GM18858 (cell line): ENCODE data around the gene NME7.
"Not testable (repeated sequence)": the region's sequence is repeated elsewhere in the genome, so short reads cannot be mapped to it uniquely, and the experiment has no call there.

Experiments
- ATAC-seq: cut with Tn5 transposase; IDR thresholded peaks from one replicate; pipeline ENCODE4 v1.9.1; 2021; ENCODE audit not compliant: unreplicated experiment

NME7 gene

GRCh38 chr1:169240449-169241232, 127.0 kb downstream of the NME7 start:
- ATAC-seq, result no peak

- no peak for ATAC-seq
Measured at GRCh38 chr1:169236880-169237279, 130.7 kb downstream of the NME7 start.

DNA sequence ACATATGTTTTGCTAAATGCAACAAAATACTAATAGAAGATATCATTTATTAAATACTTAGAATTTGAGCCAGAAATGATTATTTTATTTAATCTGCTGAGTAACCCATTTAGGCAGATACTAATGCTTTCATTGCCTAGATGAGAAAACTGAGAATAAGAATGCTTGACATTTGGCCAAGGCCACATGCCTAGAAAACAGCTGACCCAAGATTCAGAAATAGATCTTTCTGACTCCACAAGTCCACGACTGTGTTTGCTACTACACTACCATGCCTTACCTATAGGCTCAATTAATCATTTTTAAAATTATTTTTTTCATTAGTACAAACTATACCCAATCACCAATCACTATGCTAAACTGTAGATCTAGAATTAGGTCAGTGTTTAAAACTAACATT, 131.5 kb downstream of the NME7 start:
- ATAC-seq, result no peak

DNA sequence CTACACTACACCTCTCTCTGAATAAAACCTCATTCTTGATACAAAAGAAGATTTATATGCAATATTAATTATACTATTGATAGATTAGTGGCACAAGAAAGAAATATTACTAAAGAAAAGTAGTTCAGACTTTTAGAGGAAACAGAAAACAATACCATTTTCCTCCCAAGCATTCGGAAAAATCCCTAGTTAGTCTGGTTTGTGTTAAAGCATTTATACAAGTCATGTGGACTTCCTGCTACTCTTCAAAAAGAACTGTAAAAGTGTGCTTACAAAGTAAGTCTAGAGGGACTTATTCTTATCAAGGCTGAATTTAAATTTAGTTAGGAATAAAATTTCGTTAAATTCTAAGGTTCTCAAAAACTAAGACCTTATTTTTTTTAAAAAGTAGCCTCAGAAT, 132.0 kb downstream of the NME7 start:
- no peak for ATAC-seq

GRCh38 chr1:169234780-169235179, 132.8 kb downstream of the NME7 start:
- ATAC-seq, result no peak

- ATAC-seq, result no peak
Measured at GRCh38 chr1:169217636-169218035, 150.0 kb downstream of the NME7 start.

DNA sequence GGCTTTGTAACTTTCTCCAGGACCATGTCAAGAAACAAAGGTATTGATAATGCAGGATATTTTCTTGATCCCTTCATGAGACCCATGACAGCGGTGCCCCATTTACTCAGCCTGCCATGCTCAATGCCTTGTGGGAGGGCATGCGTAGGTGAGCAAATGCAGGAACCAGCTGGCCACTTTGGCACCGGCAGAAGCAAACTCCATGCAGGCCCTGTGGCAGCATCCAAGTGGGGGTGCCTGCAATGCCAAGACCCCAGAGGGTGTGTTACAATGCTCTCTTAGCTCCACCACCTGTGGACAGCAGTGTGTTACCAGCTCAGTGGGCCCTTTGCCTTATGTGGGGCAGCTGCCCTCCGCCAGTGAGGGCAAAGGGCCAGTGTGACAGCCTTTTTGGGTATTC, 153.0 kb downstream of the NME7 start:
- no peak for ATAC-seq

DNA sequence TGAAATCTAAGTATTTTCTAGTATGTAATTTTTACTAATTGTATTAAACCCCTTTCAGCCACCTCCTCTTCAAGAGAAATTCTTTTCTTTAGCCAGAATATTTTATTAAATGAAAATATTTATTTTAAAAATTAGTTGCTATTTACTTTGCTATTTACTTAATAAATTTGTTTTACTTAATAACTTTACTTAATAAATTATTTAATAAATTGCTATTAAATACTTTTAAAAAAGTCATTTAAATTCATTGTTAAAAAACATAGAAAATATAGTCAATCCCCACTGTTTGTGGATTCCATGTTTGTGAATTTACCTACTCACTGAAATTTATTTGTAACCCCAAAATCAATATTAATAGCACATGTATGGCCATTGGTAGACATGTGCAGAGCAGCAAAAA, 155.5 kb downstream of the NME7 start:
- ATAC-seq, result no peak

GRCh38 chr1:169207797-169208520, 159.6 kb downstream of the NME7 start:
- no peak for ATAC-seq

- ATAC-seq, result no peak
Measured at GRCh38 chr1:169204157-169204556, 163.4 kb downstream of the NME7 start.

DNA sequence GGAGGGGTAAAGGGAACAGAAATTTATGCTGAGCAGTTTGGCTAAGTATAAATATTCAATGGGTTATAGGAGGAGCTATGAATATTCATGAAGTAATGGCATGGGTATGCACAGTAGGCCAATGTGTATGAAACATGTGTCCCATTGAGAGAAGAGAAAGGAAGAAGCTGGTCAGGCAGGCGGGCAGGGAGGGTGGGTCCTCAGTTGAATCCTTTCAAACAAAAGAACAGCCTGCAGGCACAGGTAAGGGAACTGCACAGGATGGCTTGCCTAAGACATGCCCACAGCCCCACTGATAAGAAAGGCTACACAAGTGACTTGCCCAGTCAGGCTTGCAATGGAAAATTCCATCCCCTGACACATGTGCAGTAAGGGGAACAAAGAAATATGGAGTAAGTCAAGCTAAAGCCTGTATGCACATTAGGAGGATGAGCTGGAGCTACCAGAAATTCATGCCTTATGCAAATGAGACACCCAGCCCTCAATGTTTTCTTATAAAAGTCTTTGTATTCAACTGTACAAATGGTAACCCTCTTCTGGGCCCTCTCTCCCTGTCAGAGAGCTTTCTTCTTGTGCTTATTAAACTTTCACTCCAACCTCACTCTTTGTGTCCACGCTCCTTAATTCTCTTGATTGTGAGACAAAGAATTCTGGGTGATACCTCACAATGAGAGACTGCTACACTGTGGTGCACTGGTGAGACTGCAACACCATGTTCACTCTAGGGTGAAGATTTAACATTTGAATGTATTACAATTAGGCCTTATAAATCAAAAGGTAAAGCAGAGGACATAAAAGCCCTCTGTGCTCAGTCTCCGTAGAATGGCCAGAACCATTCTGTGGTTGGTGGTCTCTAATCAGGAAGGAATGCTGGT, 164.6 kb downstream of the NME7 start:
- no peak for ATAC-seq

GRCh38 chr1:169201084-169201619, 166.4 kb downstream of the NME7 start:
- ATAC-seq, result no peak

GRCh38 chr1:169200319-169200718, 167.3 kb downstream of the NME7 start:
- no peak for ATAC-seq

- no peak for ATAC-seq
Measured at GRCh38 chr1:169196581-169196980, 171.0 kb downstream of the NME7 start.

GRCh38 chr1:169196161-169196560, 171.4 kb downstream of the NME7 start:
- no peak for ATAC-seq

- no peak for ATAC-seq
Measured at GRCh38 chr1:169193191-169193850, 174.3 kb downstream of the NME7 start.

DNA sequence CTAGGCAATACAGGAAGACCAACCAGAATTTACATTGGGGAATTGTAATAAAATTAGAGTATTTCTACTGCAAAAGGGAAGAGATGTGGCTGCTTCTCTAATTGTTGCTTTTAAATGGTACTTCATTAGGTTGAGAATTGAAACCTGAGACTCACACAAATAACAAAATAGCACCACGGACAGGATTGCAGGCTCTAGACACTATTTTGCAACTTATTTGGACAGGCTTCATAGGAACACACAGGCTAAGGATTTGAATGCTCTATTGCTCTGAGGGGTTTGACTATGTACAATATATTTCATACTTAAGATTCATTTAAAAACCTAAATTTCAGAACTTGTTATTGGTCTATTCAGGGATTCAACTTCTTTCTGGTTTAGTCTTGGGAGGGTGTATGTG, 181.5 kb downstream of the NME7 start:
- no peak for ATAC-seq

- ATAC-seq, result no peak
Measured at GRCh38 chr1:169184812-169185211, 182.8 kb downstream of the NME7 start.

GRCh38 chr1:169180174-169180573, 187.4 kb downstream of the NME7 start:
- no peak for ATAC-seq

GRCh38 chr1:169179431-169179830, 188.2 kb downstream of the NME7 start:
- not testable (repeated sequence) for ATAC-seq

DNA sequence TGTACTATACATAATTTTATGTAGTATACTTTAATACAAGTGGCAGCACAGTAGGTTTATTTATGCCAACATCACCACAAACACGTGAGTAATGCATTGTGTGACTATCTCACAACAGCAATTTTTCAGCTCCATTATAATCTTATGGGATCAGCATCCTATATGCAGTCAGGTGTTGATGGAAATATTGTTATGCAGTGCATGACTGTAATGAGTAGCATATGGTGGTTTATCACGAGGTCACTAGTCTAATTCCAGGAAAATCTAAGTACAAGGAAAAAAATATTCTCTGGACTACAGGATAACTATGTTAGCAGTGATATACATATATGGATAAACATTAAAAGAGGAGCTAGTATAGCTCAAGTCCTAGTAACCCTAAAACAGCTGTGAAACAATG, 192.1 kb downstream of the NME7 start:
- ATAC-seq, result no peak
